HG02970 (cell line): ENCODE results near the gene PGP.

Experiments used
- ATAC-seq: cut with Tn5 transposase; IDR thresholded peaks from one replicate; pipeline ENCODE4 v1.9.1; 2021; ENCODE audit warnings: mild to moderate bottlenecking, moderate library complexity, moderate number of reproducible peaks; ENCODE audit not compliant: unreplicated experiment, low FRiP score

PGP gene

GRCh38 chr16:2186505-2186904, 28.1 kb downstream of the PGP start:
- ATAC-seq = no peak

- no peak for ATAC-seq
Observed at GRCh38 chr16:2186064-2186463, 28.6 kb downstream of the PGP start.

- ATAC-seq = no peak
Observed at GRCh38 chr16:2184962-2185361, 29.7 kb downstream of the PGP start.

GRCh38 chr16:2184346-2184745, 30.3 kb downstream of the PGP start:
- ATAC-seq = no peak

- ATAC-seq = no peak
Observed at GRCh38 chr16:2183671-2184070, 31.0 kb downstream of the PGP start.

- no peak for ATAC-seq
Observed at GRCh38 chr16:2181952-2182351, 32.7 kb downstream of the PGP start.

- no peak for ATAC-seq
Observed at GRCh38 chr16:2180962-2181923, 33.4 kb downstream of the PGP start.

- no peak for ATAC-seq
Observed at GRCh38 chr16:2180461-2180860, 34.2 kb downstream of the PGP start.

- no peak for ATAC-seq
Observed at GRCh38 chr16:2179576-2179975, 35.1 kb downstream of the PGP start.

GRCh38 chr16:2179107-2179501, 35.5 kb downstream of the PGP start:
- ATAC-seq = no peak

GRCh38 chr16:2178321-2179106, 36.1 kb downstream of the PGP start:
- no peak for ATAC-seq

GRCh38 chr16:2177561-2177960, 37.1 kb downstream of the PGP start:
- ATAC-seq = no peak

- ATAC-seq = no peak
Observed at GRCh38 chr16:2177101-2177500, 37.5 kb downstream of the PGP start.

GRCh38 chr16:2176047-2176446, 38.6 kb downstream of the PGP start:
- ATAC-seq = no peak

GRCh38 chr16:2175454-2175853, 39.2 kb downstream of the PGP start:
- no peak for ATAC-seq

GRCh38 chr16:2174396-2175131, 40.1 kb downstream of the PGP start:
- no peak for ATAC-seq

- no peak for ATAC-seq
Observed at GRCh38 chr16:2173916-2174315, 40.7 kb downstream of the PGP start.

GRCh38 chr16:2173366-2173765, 41.3 kb downstream of the PGP start:
- no peak for ATAC-seq

- ATAC-seq = no peak
Observed at GRCh38 chr16:2172688-2173335, 41.8 kb downstream of the PGP start.

- ATAC-seq = no peak
Observed at GRCh38 chr16:2171601-2172178, 43.0 kb downstream of the PGP start.
